ENCODE measurements around the gene CLK3.

DNA sequence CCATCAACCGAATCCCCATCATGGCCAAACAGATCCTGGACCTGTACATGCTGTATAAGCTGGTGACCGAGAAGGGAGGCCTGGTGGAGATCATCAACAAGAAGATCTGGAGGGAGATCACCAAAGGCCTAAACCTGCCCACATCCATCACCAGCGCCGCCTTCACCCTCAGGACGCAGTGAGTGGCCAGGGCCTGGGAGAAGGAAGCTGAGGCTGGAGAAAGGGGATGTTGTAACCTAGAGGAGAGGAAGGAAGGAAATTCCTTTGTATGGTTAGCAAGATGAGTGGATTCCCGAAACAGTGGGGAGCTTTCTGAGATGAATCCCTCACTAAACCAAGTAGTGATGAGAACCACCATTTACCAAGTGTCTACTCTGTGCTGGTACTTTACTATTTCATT, 25.8 kb upstream of the CLK3 start:
- no peak for TF ChIP-seq CTCF (IDR thresholded peaks at IDR 0.05; ENCODE audit: insufficient read depth, low read length, poor library complexity, severe bottlenecking)
- no peak for TF ChIP-seq EZH2phosphoT487 (conservative IDR thresholded peaks at IDR 0.05; ENCODE audit: low read length)
